GM10266 (cell line): Measurements from ENCODE around the gene SCN4A.

ENCODE experiments used
- DNase-seq: peaks from one replicate; pipeline ENCODE4 v3.0.0; 2012; ENCODE audit errors: extremely low spot score
- CTCF ChIP-seq: IDR thresholded peaks from 2 replicates; pipeline ENCODE4 v1.5.1; 2012; ENCODE audit warnings: mild to moderate bottlenecking, low read depth; ENCODE audit not compliant: control insufficient read depth, insufficient read depth; ENCODE audit errors: missing control alignments

SCN4A gene

DNA sequence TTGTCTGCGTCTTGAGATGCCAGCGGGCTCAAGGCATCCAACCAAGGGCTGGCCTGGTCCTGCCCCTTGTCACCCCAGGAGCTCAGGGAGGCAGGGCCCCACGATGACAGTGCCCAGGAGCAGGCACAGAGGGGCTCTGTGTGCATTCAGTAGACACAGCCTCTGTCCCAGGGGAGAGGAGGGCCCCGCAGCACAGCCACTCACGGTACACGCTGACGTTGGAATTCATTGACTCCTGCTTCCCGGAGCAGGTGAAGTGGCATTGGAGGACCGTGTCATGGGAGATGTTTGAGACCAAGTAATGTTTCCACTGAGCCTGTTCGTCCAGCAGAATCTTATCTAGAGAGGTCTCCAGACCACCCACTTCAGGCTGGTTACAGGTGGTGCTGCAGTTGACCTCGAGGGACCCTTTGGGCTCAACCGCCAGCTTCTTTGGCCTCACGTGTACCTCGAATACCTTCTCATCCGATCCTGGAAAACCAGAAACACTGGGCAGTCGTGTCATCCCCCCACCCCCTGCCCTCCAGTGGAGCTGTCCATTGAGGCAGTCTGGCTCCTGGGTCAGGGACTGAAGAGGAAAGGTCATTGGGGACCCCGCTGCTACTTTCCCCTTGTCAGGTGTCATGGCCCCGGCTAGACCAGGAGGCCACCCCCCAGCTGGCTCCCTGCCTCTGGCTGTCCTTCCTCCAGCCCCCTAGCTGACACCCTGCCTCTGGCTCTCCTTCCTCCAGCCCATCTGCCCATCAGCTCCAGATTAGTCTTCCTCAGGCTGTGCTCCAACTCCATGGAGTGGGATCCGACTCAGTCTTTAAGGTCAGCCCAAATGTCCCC lies 32.4 kb upstream of the SCN4A start:
- no peak for TF ChIP-seq CTCF
- DNase-seq, result no peak

DNA sequence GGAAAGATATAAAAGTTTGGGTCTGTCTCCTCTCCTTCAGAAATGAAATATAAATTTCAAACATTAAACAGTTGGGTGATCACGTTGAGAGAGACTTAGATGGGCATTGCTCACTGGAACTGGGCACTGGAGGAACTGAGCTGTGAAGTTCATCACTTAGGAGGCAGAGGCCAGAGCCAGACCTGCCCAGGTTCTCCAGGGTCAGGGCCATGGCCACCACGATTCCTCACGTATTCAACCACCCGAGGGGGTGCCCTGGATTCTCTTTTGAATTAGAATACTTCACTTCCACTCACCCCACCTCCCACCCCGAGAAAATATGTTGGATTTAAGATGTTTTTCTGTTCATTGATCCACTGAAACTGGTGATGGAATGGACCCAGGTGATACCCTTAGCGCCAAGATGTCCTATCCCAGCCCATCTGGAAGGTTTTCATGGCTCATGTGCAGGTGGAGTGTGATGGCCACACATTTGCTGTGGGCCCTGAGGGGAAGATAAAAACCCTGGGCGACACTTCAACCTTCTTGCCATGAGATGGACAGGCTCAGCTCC lies 31.6 kb upstream of the SCN4A start:
- DNase-seq, result no peak
- TF ChIP-seq CTCF, result no peak

- DNase-seq, result no peak
- no peak for TF ChIP-seq CTCF
Measured at GRCh38 chr17:64003526-64004121, 30.9 kb upstream of the SCN4A start.

GRCh38 chr17:64002658-64003525 lies 30.2 kb upstream of the SCN4A start:
- no peak for TF ChIP-seq CTCF
- DNase-seq, result no peak

GRCh38 chr17:64001763-64002529 lies 29.2 kb upstream of the SCN4A start:
- no peak for DNase-seq
- TF ChIP-seq CTCF, result no peak

- no peak for TF ChIP-seq CTCF
- no peak for DNase-seq
Measured at GRCh38 chr17:64001091-64001579, 28.4 kb upstream of the SCN4A start.
